B cell (primary cell): ENCODE measurements around the gene TUBA1B. TPM values are rescaled to one million over a fixed set of nuclear protein-coding genes. Genes with fewer than 3 reads are reported as not detected.
A peak's percentile ranks its signal among the peaks of the same experiment; 100 is the strongest.

Experiments used
- ATAC-seq: fragments of 200-7000 bp; cut with Tn5 transposase; one replicate; pipeline ENCODE4 v1.10.0; 2021; ENCODE audit warnings: low read depth, mild to moderate bottlenecking, moderate number of reproducible peaks, moderate library complexity
- CTCF ChIA-PET: fragments of 350-600 bp; sonication (Branson Sonifier 250); formaldehyde crosslinking; loops from one replicate; lab custom pipeline; 2021; ENCODE audit warnings: antibody characterized with exemption, inconsistent platforms; lab: Charles Lee
- POLR2A ChIA-PET: fragments of 350-600 bp; sonication (Branson Sonifier 250); formaldehyde crosslinking; loops from one replicate; lab custom pipeline; 2021; ENCODE audit warnings: antibody characterized with exemption; lab: Charles Lee
- DNase-seq: peaks from one replicate; pipeline ENCODE4 v3.0.0; 2013
- H2AFZ ChIP-seq: 2 replicates; pipeline ENCODE4 v1.6.1; 2012; ENCODE audit warnings: mild to moderate bottlenecking, low read depth, low read length; ENCODE audit not compliant: insufficient read depth, poor library complexity, severe bottlenecking
- H3K27ac ChIP-seq, 2 donors: 1 replicate in 1 of 2; 2 replicates in 1 of 2; pipeline ENCODE4 v1.5.1; 2012 to 2013; ENCODE audit warnings: low read length in 2 of 2, mild to moderate bottlenecking in 2 of 2, moderate library complexity in 1 of 2
- H3K27me3 ChIP-seq, 4 experiments: fragments of 200-600 bp in 1 of 4; sonication (generic) in 1 of 4; replicated peaks in 1 of 4; 1 replicate in 2 of 4; 2 replicates in 2 of 4; pipeline versions ENCODE4 v1.6.1 to v1.7.0; 2013 to 2016; ENCODE audit warnings: low read length in 3 of 4, mild to moderate bottlenecking in 2 of 4, mixed read lengths in 1 of 4, moderate library complexity in 1 of 4; ENCODE audit not compliant: insufficient read depth in 4 of 4, control insufficient read depth in 3 of 4; ENCODE audit errors: control extremely low read depth in 1 of 4
- H3K36me3 ChIP-seq, 2 experiments: replicated peaks in 1 of 2; 1 replicate in 1 of 2; 2 replicates in 1 of 2; pipeline versions ENCODE4 v1.6.1 to v1.7.1; 2013; ENCODE audit warnings: low read length in 1 of 2; ENCODE audit not compliant: insufficient read depth in 2 of 2, control insufficient read depth in 1 of 2; ENCODE audit errors: control extremely low read depth in 1 of 2, extremely low read depth in 1 of 2
- H3K4me1 ChIP-seq, 2 donors: fragments of 200-600 bp in 1 of 2; sonication (generic) in 1 of 2; 1 replicate in 1 of 2; 2 replicates in 1 of 2; pipeline versions ENCODE4 v1.5.1 to v1.6.1; 2013 to 2017; ENCODE audit warnings: low read length in 2 of 2; ENCODE audit not compliant: control insufficient read depth in 2 of 2, insufficient read depth in 2 of 2
- H3K4me2 ChIP-seq: replicated peaks from 2 replicates; pipeline ENCODE3; 2012; ENCODE audit warnings: mild to moderate bottlenecking, low read depth, low read length; ENCODE audit not compliant: poor library complexity, severe bottlenecking
- H3K4me3 ChIP-seq, 5 experiments: fragments of 200-600 bp in 1 of 5; sonication (generic) in 1 of 5; 1 replicate in 3 of 5; 2 replicates in 2 of 5; pipeline versions ENCODE4 v1.5.1 to v1.7.0; 2011 to 2016; ENCODE audit warnings: low read length in 4 of 5, mild to moderate bottlenecking in 4 of 5, low read depth in 2 of 5, control low read depth in 1 of 5, moderate library complexity in 1 of 5; ENCODE audit not compliant: insufficient read depth in 1 of 5; ENCODE audit errors: control extremely low read depth in 1 of 5, extremely low read depth in 1 of 5
- H3K79me2 ChIP-seq: fragments of 200-600 bp; sonication (generic); one replicate; pipeline ENCODE4 v1.6.0; 2016; ENCODE audit warnings: low read length; ENCODE audit not compliant: control insufficient read depth, insufficient read depth
- H3K9ac ChIP-seq: fragments of 200-600 bp; sonication (generic); 2 replicates; pipeline ENCODE4 v1.6.1; 2017; ENCODE audit warnings: mild to moderate bottlenecking, low read length, moderate library complexity
- H3K9me3 ChIP-seq, 3 donors: one replicate each; pipeline versions ENCODE4 v1.6.1 to v1.7.1; 2013; ENCODE audit warnings: low read length in 2 of 3; ENCODE audit not compliant: control insufficient read depth in 2 of 3, insufficient read depth in 1 of 3; ENCODE audit errors: control extremely low read depth in 1 of 3
- H4K20me1 ChIP-seq: 2 replicates; pipeline ENCODE4 v1.6.0; 2012; ENCODE audit warnings: mild to moderate bottlenecking, low read length; ENCODE audit not compliant: insufficient read depth, control insufficient read depth, poor library complexity, severe bottlenecking
- H3K27ac Mint-ChIP-seq: one replicate; pipeline ENCODE4 v1.8.0; 2021; ENCODE audit warnings: mixed read lengths
- H3K27me3 Mint-ChIP-seq: one replicate; pipeline ENCODE4 v1.8.0; 2021; ENCODE audit warnings: mixed read lengths
- H3K4me1 Mint-ChIP-seq: one replicate; pipeline ENCODE4 v1.8.0; 2021; ENCODE audit warnings: mixed read lengths
- H3K4me3 Mint-ChIP-seq: one replicate; pipeline ENCODE4 v1.8.0; 2021; ENCODE audit warnings: mixed read lengths
- H3K9me3 Mint-ChIP-seq: one replicate; pipeline ENCODE4 v1.8.0; 2022; ENCODE audit warnings: mixed read lengths; ENCODE audit not compliant: insufficient read depth
- CTCF ChIP-seq: fragments of 200-600 bp; IDR thresholded peaks from one replicate; pipeline ENCODE4 v1.8.0; 2022; ENCODE audit warnings: antibody characterized with exemption, mild to moderate bottlenecking
- EZH2 ChIP-seq: IDR thresholded peaks from 2 replicates; pipeline ENCODE4 v1.6.1; 2012; ENCODE audit warnings: borderline replicate concordance, low read depth, mild to moderate bottlenecking, moderate library complexity, low read length; ENCODE audit not compliant: insufficient read depth, poor library complexity, severe bottlenecking
- WGBS: methylation state at CpG from one replicate; pipeline ENCODE4 v1.1.5; 2013; ENCODE audit warnings: missing lambda C conversion rate; ENCODE audit not compliant: insufficient coverage; 5-methylcytosine and 5-hydroxymethylcytosine counted together
- intact Hi-C: fragments of 100-400 bp; cut with micrococcal nuclease; formaldehyde crosslinking; loops from one replicate; pipeline ENCODE4 v1.10.0; 2022
- polyA plus RNA-seq: library from polyadenylated mRNA; depleted of rRNA; stranded (reverse); fragments of >200 nt; gene quantifications from 2 replicates; pipeline ENCODE4 v1.2.3, GENCODE V29; 2012
- total RNA-seq, 2 donors: library from RNA; stranded (reverse); fragments of 120-200 nt in 1 of 2; gene quantifications; 1 replicate in 1 of 2; 2 replicates in 1 of 2; pipeline versions ENCODE4 v1.2.3 to v1.2.4, GENCODE V29; 2013 to 2022

Gene TUBA1B
- total and polyA plus RNA-seq, 2 donors (not counting 1 experiment from before 2014, with no cell fraction given) = 327 to 615 TPM

GRCh38 chr12:49098703-49099102 lies 32.5 kb downstream of the TUBA1B start:
- Histone ChIP-seq H3K9me3 (peaks cover 0 to 9% (median 0%) of the 10 kb centered on the region in 3 donors), H3K36me3 (peaks cover 0 to 43% of the 10 kb centered on the region in 2 experiments), H3K4me1 (peaks cover 11 to 13% of the 10 kb centered on the region in 2 donors), H3K9ac (no peak overlapping the region), H3K27ac (no peak overlapping the region), H4K20me1 (peaks cover 21% of the 10 kb centered on the region), H3K27me3 (peaks cover 0 to 16% (median 11%) of the 10 kb centered on the region in 4 experiments), H3K79me2 (no peaks in the 10 kb centered on the region), H3K4me2 (no peak overlapping the region), H3K4me3 (no peak overlapping the region), H2AFZ (no peak overlapping the region)
- ChIA-PET POLR2A (interaction anchor here (0.8 to 0.9 kb wide), 3 partner anchors 11 to 89 kb away, joined by 3 to 4 read pairs (median 3); partner anchors contain the start of gene TUBA1B), CTCF (interaction anchor here (0.6 to 17.6 kb wide), 26 partner anchors 10 to 1093 kb away, joined by 3 to 199 read pairs (median 4); partner anchors contain the start of genes FKBP11, LMBR1L, RHEBL1 and TUBA1B)
- peaks cover 14% of the 10 kb centered on the region for H3K4me1 Mint-ChIP-seq
- ATAC-seq (no peak), DNase-seq (no peak)
- no peak overlapping the region for H3K4me3 Mint-ChIP-seq
- H3K27ac Mint-ChIP-seq = no peak overlapping the region
- peaks cover 14% of the 10 kb centered on the region for H3K27me3 Mint-ChIP-seq
- WGBS = 100% methylated on average over 1 of the region's 2 CpGs
- intact Hi-C loops = loop anchor here (1.0 to 10.0 kb wide), 3 partner anchors 12 to 246 kb away; partner anchors contain the start of genes DNAJC22 and LMBR1L
- TF ChIP-seq CTCF = no peak
- TF ChIP-seq EZH2 = no peak
- no peaks in the 10 kb centered on the region for H3K9me3 Mint-ChIP-seq

GRCh38 chr12:49098035-49098451 lies 33.2 kb downstream of the TUBA1B start:
- no peak overlapping the region for H3K27ac ChIP-seq
- H2AFZ ChIP-seq = no peak overlapping the region
- H3K9me3 ChIP-seq = peaks cover 0 to 12% (median 0%) of the 10 kb centered on the region in 3 donors
- 80% methylated on average over 4 of the region's 4 CpGs for WGBS
- H3K27me3 ChIP-seq = peaks cover 0 to 22% (median 17%) of the 10 kb centered on the region in 4 experiments
- CTCF ChIA-PET = interaction anchor here (0.7 to 17.6 kb wide), 22 partner anchors 11 to 245 kb away, joined by 3 to 199 read pairs (median 4); partner anchors contain the start of genes FKBP11, LMBR1L, RHEBL1 and TUBA1B
- no peaks in the 10 kb centered on the region for H3K79me2 ChIP-seq
- H3K27ac Mint-ChIP-seq = peak overlapping the region; percentile 20
- peaks cover 18% of the 10 kb centered on the region for H3K4me1 Mint-ChIP-seq
- H3K4me1 ChIP-seq = peaks cover 15 to 16% of the 10 kb centered on the region in 2 donors
- H3K4me2 ChIP-seq = no peak overlapping the region
- ATAC-seq (peak; percentile 77), DNase-seq (peak; percentile 74)
- no peak overlapping the region for H3K4me3 ChIP-seq
- H3K36me3 ChIP-seq = peaks cover 0 to 36% of the 10 kb centered on the region in 2 experiments
- POLR2A ChIA-PET = interaction anchor here (0.9 kb wide), 1 partner anchor 33 kb away, joined by 3 read pairs; the partner anchor contains the start of gene TUBA1B
- no peak overlapping the region for H3K4me3 Mint-ChIP-seq
- no peak overlapping the region for H3K9ac ChIP-seq
- peaks cover 17% of the 10 kb centered on the region for H4K20me1 ChIP-seq
- intact Hi-C loops = loop anchor here (1.0 to 10.0 kb wide), 3 partner anchors 12 to 247 kb away; partner anchors contain the start of genes DNAJC22 and LMBR1L
- peaks cover 17% of the 10 kb centered on the region for H3K27me3 Mint-ChIP-seq
- no peaks in the 10 kb centered on the region for H3K9me3 Mint-ChIP-seq
- TF ChIP-seq CTCF (peak; percentile 80), EZH2 (no peak)
